ENCODE data around the gene SOX11.

The SOX11 gene

DNA sequence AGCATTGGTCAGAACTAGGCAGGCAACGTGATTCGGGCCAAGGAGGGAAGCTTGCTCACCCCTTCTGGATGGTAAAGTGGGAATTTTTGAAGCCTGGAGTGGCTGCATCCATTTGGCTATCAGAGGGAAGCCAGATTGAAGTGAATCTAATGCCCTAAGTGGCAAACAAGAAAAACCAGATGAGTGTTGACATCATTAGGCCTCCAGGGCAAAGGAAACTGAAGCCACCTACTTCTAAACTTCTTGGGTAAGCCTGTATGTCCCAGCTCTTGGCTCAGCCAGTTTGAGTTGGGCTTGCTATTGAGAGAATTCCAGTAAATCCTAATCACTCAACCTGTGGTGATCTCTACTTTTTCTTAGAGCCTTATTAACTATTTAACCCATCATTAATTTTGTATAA, 20.9 kb downstream of the SOX11 start:
- no peak for TF ChIP-seq NFIC (IDR thresholded peaks at IDR 0.05)
- TF ChIP-seq CEBPB (IDR thresholded peaks at IDR 0.05), result no peak
- TF ChIP-seq TCF12 (IDR thresholded peaks at IDR 0.05; ENCODE audit: low read depth), result no peak
- no peak for TF ChIP-seq YY1 (IDR thresholded peaks at IDR 0.05; ENCODE audit: low read depth)
- no peak for TF ChIP-seq EP300 (IDR thresholded peaks at IDR 0.05; ENCODE audit: borderline replicate concordance)
- no peak for TF ChIP-seq TAF1 (IDR thresholded peaks at IDR 0.05; ENCODE audit: low read depth)
- no peak for TF ChIP-seq RAD21 (IDR thresholded peaks at IDR 0.05; ENCODE audit: low read depth)
- TF ChIP-seq TEAD4 (IDR thresholded peaks at IDR 0.05), result no peak
- TF ChIP-seq CREB1 (IDR thresholded peaks at IDR 0.05; ENCODE audit: low read depth), result no peak
- no peak for TF ChIP-seq ZBTB7A (IDR thresholded peaks at IDR 0.05; ENCODE audit: low read depth)
- no peak for TF ChIP-seq FOXM1 (IDR thresholded peaks at IDR 0.05; ENCODE audit: borderline replicate concordance, low read depth)
- TF ChIP-seq, protein P1, sequence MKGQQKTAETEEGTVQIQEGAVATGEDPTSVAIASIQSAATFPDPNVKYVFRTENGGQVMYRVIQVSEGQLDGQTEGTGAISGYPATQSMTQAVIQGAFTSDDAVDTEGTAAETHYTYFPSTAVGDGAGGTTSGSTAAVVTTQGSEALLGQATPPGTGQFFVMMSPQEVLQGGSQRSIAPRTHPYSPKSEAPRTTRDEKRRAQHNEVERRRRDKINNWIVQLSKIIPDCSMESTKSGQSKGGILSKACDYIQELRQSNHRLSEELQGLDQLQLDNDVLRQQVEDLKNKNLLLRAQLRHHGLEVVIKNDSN (IDR thresholded peaks at IDR 0.05), result no peak
- TF ChIP-seq EGR1 (IDR thresholded peaks at IDR 0.05), result no peak
- TF ChIP-seq, protein P2, sequence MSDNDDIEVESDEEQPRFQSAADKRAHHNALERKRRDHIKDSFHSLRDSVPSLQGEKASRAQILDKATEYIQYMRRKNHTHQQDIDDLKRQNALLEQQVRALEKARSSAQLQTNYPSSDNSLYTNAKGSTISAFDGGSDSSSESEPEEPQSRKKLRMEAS (IDR thresholded peaks at IDR 0.05), result no peak
- TF ChIP-seq, protein P3, sequence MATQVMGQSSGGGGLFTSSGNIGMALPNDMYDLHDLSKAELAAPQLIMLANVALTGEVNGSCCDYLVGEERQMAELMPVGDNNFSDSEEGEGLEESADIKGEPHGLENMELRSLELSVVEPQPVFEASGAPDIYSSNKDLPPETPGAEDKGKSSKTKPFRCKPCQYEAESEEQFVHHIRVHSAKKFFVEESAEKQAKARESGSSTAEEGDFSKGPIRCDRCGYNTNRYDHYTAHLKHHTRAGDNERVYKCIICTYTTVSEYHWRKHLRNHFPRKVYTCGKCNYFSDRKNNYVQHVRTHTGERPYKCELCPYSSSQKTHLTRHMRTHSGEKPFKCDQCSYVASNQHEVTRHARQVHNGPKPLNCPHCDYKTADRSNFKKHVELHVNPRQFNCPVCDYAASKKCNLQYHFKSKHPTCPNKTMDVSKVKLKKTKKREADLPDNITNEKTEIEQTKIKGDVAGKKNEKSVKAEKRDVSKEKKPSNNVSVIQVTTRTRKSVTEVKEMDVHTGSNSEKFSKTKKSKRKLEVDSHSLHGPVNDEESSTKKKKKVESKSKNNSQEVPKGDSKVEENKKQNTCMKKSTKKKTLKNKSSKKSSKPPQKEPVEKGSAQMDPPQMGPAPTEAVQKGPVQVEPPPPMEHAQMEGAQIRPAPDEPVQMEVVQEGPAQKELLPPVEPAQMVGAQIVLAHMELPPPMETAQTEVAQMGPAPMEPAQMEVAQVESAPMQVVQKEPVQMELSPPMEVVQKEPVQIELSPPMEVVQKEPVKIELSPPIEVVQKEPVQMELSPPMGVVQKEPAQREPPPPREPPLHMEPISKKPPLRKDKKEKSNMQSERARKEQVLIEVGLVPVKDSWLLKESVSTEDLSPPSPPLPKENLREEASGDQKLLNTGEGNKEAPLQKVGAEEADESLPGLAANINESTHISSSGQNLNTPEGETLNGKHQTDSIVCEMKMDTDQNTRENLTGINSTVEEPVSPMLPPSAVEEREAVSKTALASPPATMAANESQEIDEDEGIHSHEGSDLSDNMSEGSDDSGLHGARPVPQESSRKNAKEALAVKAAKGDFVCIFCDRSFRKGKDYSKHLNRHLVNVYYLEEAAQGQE (IDR thresholded peaks at IDR 0.05; ENCODE audit: low read depth), result no peak

DNA sequence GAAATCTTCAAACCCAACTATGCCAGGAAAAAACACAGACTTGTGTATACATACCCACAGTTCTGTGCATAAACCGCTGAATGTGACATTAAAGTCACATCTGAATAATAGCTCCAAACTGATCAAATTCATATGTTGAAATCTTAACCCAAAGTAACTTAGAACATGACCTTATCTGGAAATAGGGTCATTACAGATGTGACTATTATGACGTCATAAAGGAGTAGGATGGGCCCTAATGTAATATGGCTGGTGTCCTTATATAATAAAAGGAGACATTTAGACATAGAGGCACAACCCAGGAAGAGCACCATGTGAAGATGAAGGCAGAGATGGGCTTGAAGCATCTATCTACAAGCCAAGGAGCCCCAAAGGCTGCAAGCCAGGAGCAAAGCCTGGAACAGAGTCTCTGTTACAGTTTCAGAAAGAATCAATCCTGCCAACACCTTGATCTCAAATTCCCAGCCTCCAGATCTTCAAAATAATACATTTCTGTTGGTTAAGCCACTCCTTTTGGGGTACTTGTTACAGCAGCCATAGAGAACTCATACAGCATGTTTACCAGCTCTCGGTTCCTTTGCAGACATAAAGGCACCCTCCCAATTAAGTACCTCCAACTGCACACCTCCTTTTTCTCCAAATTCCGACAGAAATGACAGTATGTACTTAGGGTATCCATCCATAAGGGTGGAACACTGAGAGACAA, 27.6 kb downstream of the SOX11 start:
- no peak for TF ChIP-seq TAF1 (IDR thresholded peaks at IDR 0.05; ENCODE audit: low read depth)
- no peak for TF ChIP-seq EGR1 (IDR thresholded peaks at IDR 0.05)
- TF ChIP-seq, protein P3 (IDR thresholded peaks at IDR 0.05; ENCODE audit: low read depth), result no peak
- TF ChIP-seq ZBTB7A (IDR thresholded peaks at IDR 0.05; ENCODE audit: low read depth), result no peak
- TF ChIP-seq FOXM1 (IDR thresholded peaks at IDR 0.05; ENCODE audit: borderline replicate concordance, low read depth), result no peak
- no peak for TF ChIP-seq YY1 (IDR thresholded peaks at IDR 0.05; ENCODE audit: low read depth)
- TF ChIP-seq NFIC (IDR thresholded peaks at IDR 0.05), result no peak
- no peak for TF ChIP-seq CEBPB (IDR thresholded peaks at IDR 0.05)
- TF ChIP-seq, protein P2 (IDR thresholded peaks at IDR 0.05), result no peak
- TF ChIP-seq CREB1 (IDR thresholded peaks at IDR 0.05; ENCODE audit: low read depth), result no peak
- no peak for TF ChIP-seq RAD21 (IDR thresholded peaks at IDR 0.05; ENCODE audit: low read depth)

DNA sequence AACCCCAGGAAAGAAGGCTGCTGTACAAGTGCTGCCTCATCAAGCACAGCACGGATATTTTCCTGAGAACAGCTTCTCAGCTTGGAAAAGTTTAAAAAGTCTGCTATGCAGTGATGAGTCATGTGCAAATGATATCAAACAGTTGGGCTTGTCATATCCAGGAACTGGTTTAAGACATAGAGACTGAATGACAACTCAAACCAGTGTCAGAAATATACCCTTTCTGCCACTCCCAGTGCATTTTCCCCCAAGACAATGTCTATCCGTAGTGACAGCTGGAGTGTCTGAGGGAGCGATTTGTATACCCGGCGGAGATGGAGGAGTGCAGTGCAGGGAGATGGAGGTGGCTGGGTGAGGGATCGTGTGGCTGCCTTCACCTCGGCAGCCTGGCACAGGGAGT, 28.2 kb downstream of the SOX11 start:
- TF ChIP-seq, protein P1 (IDR thresholded peaks at IDR 0.05), result no peak

DNA sequence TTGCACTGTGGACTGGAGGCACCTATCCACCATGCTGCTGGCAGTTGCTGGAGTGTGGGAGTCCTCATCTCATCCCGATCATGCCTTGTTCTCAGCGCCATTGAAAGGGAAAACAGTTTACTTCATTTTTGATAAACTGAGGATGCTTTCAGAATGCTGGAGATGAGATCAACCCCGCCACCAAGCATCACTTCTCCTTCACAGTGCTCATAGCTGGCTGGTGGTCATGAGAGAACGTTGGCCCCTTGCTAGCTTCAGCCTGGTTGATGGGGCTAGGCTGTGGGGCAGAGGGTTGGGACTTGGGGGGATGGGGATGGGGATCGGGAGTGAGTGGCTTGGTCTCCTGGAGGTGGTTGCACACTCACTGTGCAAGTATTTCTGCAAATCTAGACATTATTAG, 30.1 kb downstream of the SOX11 start:
- no peak for TF ChIP-seq CEBPB (IDR thresholded peaks at IDR 0.05)

DNA sequence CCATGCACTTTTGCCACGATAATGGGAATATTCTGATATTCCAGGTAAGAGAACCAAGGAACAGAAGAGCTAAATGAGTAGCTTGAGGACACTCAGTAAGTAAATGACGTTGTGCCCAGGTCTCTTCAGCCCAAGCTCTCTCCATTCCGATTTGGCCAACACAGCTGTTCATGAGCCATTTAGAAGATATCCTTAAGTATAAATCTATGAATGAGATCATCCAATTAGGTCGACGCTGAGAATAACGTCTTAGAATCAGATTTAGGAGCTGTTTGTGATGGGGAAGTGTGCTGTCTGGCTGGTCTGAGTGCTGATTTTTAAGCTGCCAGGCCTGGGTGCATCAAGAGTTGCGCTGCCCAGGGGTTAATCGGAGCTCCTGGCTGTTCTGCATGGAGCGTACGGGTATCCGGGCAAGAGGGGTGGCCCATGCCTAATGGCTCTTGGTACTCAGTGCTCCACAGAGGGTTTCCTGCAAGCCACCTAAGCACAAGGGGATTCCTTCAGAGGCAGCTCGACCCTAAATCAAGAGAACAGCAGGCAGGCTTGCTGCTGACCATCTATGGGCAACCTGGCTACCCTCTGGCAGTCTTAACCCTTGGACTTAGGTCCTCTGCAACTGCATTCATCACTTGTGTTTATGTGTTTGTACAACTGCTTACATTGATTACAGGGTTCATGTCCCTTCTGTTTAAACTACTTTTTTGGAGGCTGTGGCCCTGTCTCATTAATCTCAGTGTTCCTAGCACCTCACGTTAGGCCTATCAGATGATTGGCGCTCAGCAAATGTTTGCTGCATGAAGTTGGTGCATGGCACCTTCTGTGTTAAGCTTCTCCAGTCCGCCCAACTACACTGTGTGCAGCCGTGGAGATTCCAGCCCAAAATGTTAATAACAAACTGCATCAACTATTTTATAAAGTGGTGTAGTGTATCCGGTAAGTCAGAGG, 31.9 kb downstream of the SOX11 start:
- no peak for TF ChIP-seq TCF12 (IDR thresholded peaks at IDR 0.05; ENCODE audit: low read depth)
- TF ChIP-seq EP300 (IDR thresholded peaks at IDR 0.05; ENCODE audit: borderline replicate concordance), result no peak
- TF ChIP-seq, protein P3 (IDR thresholded peaks at IDR 0.05; ENCODE audit: low read depth), result no peak
- TF ChIP-seq CEBPB (IDR thresholded peaks at IDR 0.05), result no peak
- no peak for TF ChIP-seq CREB1 (IDR thresholded peaks at IDR 0.05; ENCODE audit: low read depth)

All from Ishikawa (cell line).